CD14-positive monocyte (primary cell): ENCODE results near the gene PABPC1L. TPM values are rescaled to one million over a fixed set of nuclear protein-coding genes. Genes with fewer than 3 reads are reported as not detected.

Experiments
- DNase-seq, 3 donors: peaks; one replicate each; pipeline ENCODE4 v3.0.0-alpha.2; 2011 to 2022
- H2AFZ ChIP-seq: 2 replicates; pipeline ENCODE4 v1.6.0; 2012; ENCODE audit warnings: mild to moderate bottlenecking, low read depth, low read length, inconsistent platforms; ENCODE audit not compliant: insufficient read depth, poor library complexity, severe bottlenecking
- H3K27ac ChIP-seq, 2 donors: 1 replicate in 1 of 2; 2 replicates in 1 of 2; pipeline ENCODE4 v1.5.1; 2012 to 2013; ENCODE audit warnings: low read length in 2 of 2, control low read depth in 1 of 2, inconsistent platforms in 1 of 2, low read depth in 1 of 2, mild to moderate bottlenecking in 1 of 2
- H3K27me3 ChIP-seq, 2 donors: one replicate each; pipeline versions ENCODE4 v1.6.0 to v1.6.1; 2011 to 2013; ENCODE audit warnings: low read length in 2 of 2; ENCODE audit not compliant: control insufficient read depth in 2 of 2, insufficient read depth in 2 of 2
- H3K36me3 ChIP-seq, 2 donors: replicated peaks in 1 of 2; 1 replicate in 1 of 2; 2 replicates in 1 of 2; pipeline versions ENCODE4 v1.5.1 to v1.6.1; 2012 to 2013; ENCODE audit warnings: low read length in 2 of 2, control low read depth in 1 of 2, inconsistent platforms in 1 of 2, mild to moderate bottlenecking in 1 of 2; ENCODE audit not compliant: insufficient read depth in 2 of 2, control insufficient read depth in 1 of 2
- H3K4me1 ChIP-seq, 2 donors: 1 replicate in 1 of 2; 2 replicates in 1 of 2; pipeline versions ENCODE4 v1.5.1 to v1.6.1; 2012 to 2013; ENCODE audit warnings: low read length in 2 of 2, control low read depth in 1 of 2, inconsistent platforms in 1 of 2, mild to moderate bottlenecking in 1 of 2, moderate library complexity in 1 of 2; ENCODE audit not compliant: insufficient read depth in 2 of 2, control insufficient read depth in 1 of 2
- H3K4me2 ChIP-seq: replicated peaks from 2 replicates; pipeline ENCODE3; 2012; ENCODE audit warnings: low read length, moderate library complexity, mild to moderate bottlenecking; ENCODE audit not compliant: poor library complexity, severe bottlenecking; ENCODE audit errors: extremely low read depth
- H3K4me3 ChIP-seq, 3 experiments: fragments of 200-600 bp in 1 of 3; sonication (generic) in 1 of 3; replicated peaks in 1 of 3; 1 replicate in 2 of 3; 2 replicates in 1 of 3; pipeline ENCODE4 v1.5.1; 2011 to 2013; ENCODE audit warnings: low read length in 3 of 3, mild to moderate bottlenecking in 3 of 3, control low read depth in 2 of 3, low read depth in 2 of 3, inconsistent platforms in 1 of 3, moderate library complexity in 1 of 3
- H3K79me2 ChIP-seq: 2 replicates; pipeline ENCODE4 v1.6.0; 2012; ENCODE audit warnings: mild to moderate bottlenecking, control low read depth, inconsistent platforms, low read length, moderate library complexity; ENCODE audit not compliant: insufficient read depth
- H3K9ac ChIP-seq: 2 replicates; pipeline ENCODE4 v1.6.0; 2017; ENCODE audit warnings: low read length, mild to moderate bottlenecking; ENCODE audit not compliant: insufficient read depth, poor library complexity, severe bottlenecking
- H3K9me3 ChIP-seq, 2 donors: replicated peaks in 1 of 2; 1 replicate in 1 of 2; 2 replicates in 1 of 2; pipeline versions ENCODE4 v1.5.1 to v1.6.1; 2012 to 2013; ENCODE audit warnings: low read length in 2 of 2, control low read depth in 1 of 2; ENCODE audit not compliant: control insufficient read depth in 1 of 2, insufficient read depth in 1 of 2
- H4K20me1 ChIP-seq: 2 replicates; pipeline ENCODE4 v1.6.0; 2012; ENCODE audit warnings: mild to moderate bottlenecking, low read length, control low read depth, moderate library complexity; ENCODE audit not compliant: insufficient read depth
- H3K27ac Mint-ChIP-seq, 7 donors: one replicate each; pipeline ENCODE4 v1.8.0; 2020; ENCODE audit warnings: mild to moderate bottlenecking in 7 of 7, mixed read lengths in 7 of 7, moderate library complexity in 6 of 7, inconsistent platforms in 2 of 7
- H3K27me3 Mint-ChIP-seq, 3 donors: one replicate each; pipeline ENCODE4 v1.8.0; 2021 to 2022; ENCODE audit warnings: low read depth in 3 of 3, mild to moderate bottlenecking in 3 of 3, mixed read lengths in 3 of 3, moderate library complexity in 3 of 3, inconsistent platforms in 1 of 3
- H3K36me3 Mint-ChIP-seq, 2 donors: one replicate each; pipeline ENCODE4 v1.8.0; 2020; ENCODE audit warnings: mixed read lengths in 2 of 2, inconsistent platforms in 1 of 2, mild to moderate bottlenecking in 1 of 2
- H3K4me1 Mint-ChIP-seq: one replicate; pipeline ENCODE4 v1.8.0; 2020; ENCODE audit warnings: mild to moderate bottlenecking, mixed read lengths
- H3K4me3 Mint-ChIP-seq, 2 donors: one replicate each; pipeline ENCODE4 v1.8.0; 2020; ENCODE audit warnings: mild to moderate bottlenecking in 2 of 2, mixed read lengths in 2 of 2, moderate library complexity in 1 of 2
- H3K9me3 Mint-ChIP-seq, 7 donors: one replicate each; pipeline ENCODE4 v1.8.0; 2020 to 2022; ENCODE audit warnings: mixed read lengths in 7 of 7, mild to moderate bottlenecking in 6 of 7, moderate library complexity in 6 of 7, inconsistent platforms in 2 of 7
- CTCF ChIP-seq: fragments of 200-600 bp; IDR thresholded peaks from one replicate; pipeline ENCODE4 v1.8.0; 2022; ENCODE audit warnings: antibody characterized with exemption, mild to moderate bottlenecking
- WGBS: methylation state at CpG from one replicate; pipeline ENCODE4 v1.1.5; 2013; ENCODE audit warnings: missing lambda C conversion rate; ENCODE audit not compliant: insufficient coverage; 5-methylcytosine and 5-hydroxymethylcytosine counted together
- intact Hi-C, 2 donors: fragments of 100-400 bp; cut with micrococcal nuclease; formaldehyde crosslinking; loops; one replicate each; pipeline versions ENCODE4 v1.15.0 to v1.15.1; 2023
- polyA plus RNA-seq, 3 donors: library from polyadenylated mRNA; depleted of rRNA in 1 of 3; unstranded in 2 of 3; stranded (reverse) in 1 of 3; fragments of 300-500 nt in 2 of 3; fragments of >200 nt in 1 of 3; fragmentation: Illumina TruSeq in 2 of 3; gene quantifications; 1 replicate in 2 of 3; 2 replicates in 1 of 3; pipeline ENCODE4 v1.2.3, GENCODE V29; 2012 to 2021

PABPC1L gene
- polyA plus RNA-seq, 3 donors = 0.21 to 69.1 TPM; not detected in 1

GRCh38 chr20:44901974-44902373 lies 7.9 kb upstream of the PABPC1L start:
- no peaks in the 10 kb centered on the region for H3K9me3 ChIP-seq
- TF ChIP-seq CTCF = no peak
- no CpG with 5 or more reads among the region's 2 CpGs for WGBS
- peaks cover 26% of the 10 kb centered on the region for H3K4me1 Mint-ChIP-seq
- H3K9ac ChIP-seq = no peak overlapping the region
- no peaks in the 10 kb centered on the region for H3K9me3 Mint-ChIP-seq
- peak overlapping the region in 1 of 2 donors; percentile 4 for H3K27ac ChIP-seq
- peaks cover 0 to 1% (median 0%) of the 10 kb centered on the region in 3 donors for H3K27me3 Mint-ChIP-seq
- no peak overlapping the region for H2AFZ ChIP-seq
- H3K36me3 Mint-ChIP-seq = peaks cover 64 to 82% of the 10 kb centered on the region in 2 donors
- H3K4me3 Mint-ChIP-seq = no peak overlapping the region
- no peak overlapping the region for H3K4me2 ChIP-seq
- no peak overlapping the region for H3K4me3 ChIP-seq
- peaks cover 84% of the 10 kb centered on the region for H3K79me2 ChIP-seq
- intact Hi-C loops = no loop called here
- H3K36me3 ChIP-seq = peaks cover 60 to 74% of the 10 kb centered on the region in 2 donors
- H3K27me3 ChIP-seq = no peaks in the 10 kb centered on the region
- H3K27ac Mint-ChIP-seq = no peak overlapping the region
- H4K20me1 ChIP-seq = peaks cover 100% of the 10 kb centered on the region
- H3K4me1 ChIP-seq = peaks cover 22 to 24% of the 10 kb centered on the region in 2 donors
- no peak for DNase-seq

- Histone ChIP-seq H3K4me1 (peaks cover 5 to 9% of the 10 kb centered on the region in 2 donors), H3K36me3 (peaks cover 71 to 93% of the 10 kb centered on the region in 2 donors), H3K9ac (no peak overlapping the region), H3K79me2 (peaks cover 60% of the 10 kb centered on the region), H3K27ac (no peak overlapping the region), H3K4me3 (no peak overlapping the region), H3K4me2 (no peak overlapping the region), H3K9me3 (no peaks in the 10 kb centered on the region), H4K20me1 (peaks cover 100% of the 10 kb centered on the region), H3K27me3 (no peaks in the 10 kb centered on the region), H2AFZ (no peak overlapping the region)
- DNase-seq = no peak
- H3K9me3 Mint-ChIP-seq = no peaks in the 10 kb centered on the region
- H3K36me3 Mint-ChIP-seq = peaks cover 75 to 88% of the 10 kb centered on the region in 2 donors
- peaks cover 17% of the 10 kb centered on the region for H3K4me1 Mint-ChIP-seq
- no peak overlapping the region for H3K4me3 Mint-ChIP-seq
- no CpG with 5 or more reads among the region's 5 CpGs for WGBS
- TF ChIP-seq CTCF = no peak
- intact Hi-C loops = no loop called here
- peaks cover 0 to 1% (median 0%) of the 10 kb centered on the region in 3 donors for H3K27me3 Mint-ChIP-seq
- H3K27ac Mint-ChIP-seq = no peak overlapping the region
Observed at GRCh38 chr20:44904377-44904776, 5.5 kb upstream of the PABPC1L start.
